Measurements from ENCODE around the gene TSEN2. TPM values are rescaled to one million over a fixed set of nuclear protein-coding genes. Genes with fewer than 3 reads are reported as not detected.

The TSEN2 gene
- total and polyA plus RNA-seq, 9 of the 15 experiments (the other 6 are each of a cell fraction or from before 2014, with no cell fraction given), result 38.5 to 76.3 (median 46.6) TPM

DNA sequence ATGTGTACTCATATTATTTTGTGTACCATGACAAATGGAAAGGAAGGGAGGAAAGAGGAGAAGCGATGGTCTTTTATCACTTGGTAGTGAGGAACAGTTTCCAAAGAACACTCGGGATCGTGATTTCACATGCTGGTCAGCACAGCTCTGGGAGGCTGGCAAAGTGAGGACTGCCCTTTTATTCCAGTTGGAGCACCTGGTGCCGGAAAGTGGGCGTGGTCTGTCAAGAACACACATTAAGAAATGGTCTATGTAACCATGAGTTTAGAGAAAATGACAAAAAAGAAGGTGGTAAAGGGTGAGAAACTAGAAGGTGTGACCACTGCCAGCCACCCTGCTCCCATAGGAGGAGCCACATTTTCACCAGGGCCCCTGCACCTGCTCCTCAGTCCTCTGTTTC lies 7.0 kb upstream of the TSEN2 start:
- Histone ChIP-seq H3K27me3 (ENCODE audit: control insufficient read depth in 2 of 2, insufficient read depth in 2 of 2, low read length in 2 of 2) (peaks cover 33 to 41% of the 10 kb centered on the region in 2 experiments), H3K9me1 (ENCODE audit: control insufficient read depth, insufficient read depth, low read length) (no peaks in the 10 kb centered on the region), H3K9me3 (replicated peaks; ENCODE audit: control insufficient read depth, insufficient read depth, low read depth, low read length) (no peaks in the 10 kb centered on the region), H3K27ac (ENCODE audit: extremely low read depth, low read depth, low read length) (no peak overlapping the region), H3K9ac (ENCODE audit: insufficient read depth in 1 of 2, low read depth in 2 of 2, low read length in 2 of 2) (no peak overlapping the region), H4K20me1 (replicated peaks; ENCODE audit: control insufficient read depth, insufficient read depth, low read length) (no peaks in the 10 kb centered on the region), H3K4me1 (replicated peaks in 1 of 2; ENCODE audit: control insufficient read depth in 2 of 2, insufficient read depth in 2 of 2, low read length in 2 of 2) (peaks cover 0 to 3% of the 10 kb centered on the region in 2 experiments; a peak in 2 of 5 replicates), H3K36me3 (ENCODE audit: control insufficient read depth, insufficient read depth, low read length) (no peaks in the 10 kb centered on the region), H3K4me2 (ENCODE audit: insufficient read depth, low read length) (no peak overlapping the region), H3K4me3 (no peak overlapping the region), H3K79me2 (ENCODE audit: control insufficient read depth, insufficient read depth, low read length) (no peaks in the 10 kb centered on the region), H2AFZ (ENCODE audit: low read depth, low read length) (no peak overlapping the region)
- intact Hi-C loops (cut with micrococcal nuclease), result loop anchor here (5.0 kb wide), 1 partner anchor 290 kb away; no protein-coding TSS in a partner anchor
- in situ Hi-C loops (cut with MboI), result no loop called here
- DNase-seq (ENCODE audit: extremely low read depth in 1 of 4, low spot score in 3 of 4) (no peak), ATAC-seq (no peak), FAIRE-seq (no peak)
- ChIA-PET POLR2A (no interaction called here), CTCF (ENCODE audit: low intra/inter-chr PET ratio) (no interaction called here)
- WGBS (ENCODE audit: insufficient coverage, low coverage, missing lambda C conversion rate), result 7% methylated on average over 5 of the region's 5 CpGs
- no TSS peak for BruUV-seq (replicated peaks)
- TF ChIP-seq KLF13 (tag; IDR thresholded peaks at IDR 0.05; ENCODE audit: borderline replicate concordance, low read depth), result 0 out of 2 replicates have a peak, but pooled peaks have one; percentile 22
- no peak for TF ChIP-seq ARHGAP35 (IDR thresholded peaks at IDR 0.05; ENCODE audit: partially characterized antibody)

DNA sequence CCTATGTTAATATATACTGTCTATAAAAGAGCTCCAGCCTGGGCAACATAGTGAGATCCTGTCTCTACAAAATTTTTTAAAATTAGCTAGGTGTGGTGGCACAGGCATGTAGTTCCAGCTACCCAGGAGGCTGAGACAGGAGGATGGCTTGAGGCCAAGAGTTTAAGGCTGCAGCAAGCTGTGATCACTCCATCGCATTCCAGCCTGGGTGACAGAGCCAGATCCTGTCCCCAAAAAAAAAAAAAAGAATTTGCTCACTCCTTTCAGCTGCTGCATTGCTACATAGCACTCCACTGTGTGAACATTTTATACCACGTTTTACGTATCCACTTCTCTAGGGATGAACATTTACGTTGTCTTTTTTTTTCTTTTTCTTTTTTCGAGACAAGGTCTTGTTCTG lies 6.0 kb upstream of the TSEN2 start:
- no peaks in the 10 kb centered on the region for H3K79me2 ChIP-seq (ENCODE audit: control insufficient read depth, insufficient read depth, low read length)
- H3K9me1 ChIP-seq (ENCODE audit: control insufficient read depth, insufficient read depth, low read length), result no peaks in the 10 kb centered on the region
- no peaks in the 10 kb centered on the region for H4K20me1 ChIP-seq (replicated peaks; ENCODE audit: control insufficient read depth, insufficient read depth, low read length)
- H3K9me3 ChIP-seq (replicated peaks; ENCODE audit: control insufficient read depth, insufficient read depth, low read depth, low read length), result no peaks in the 10 kb centered on the region
- in situ Hi-C loops (cut with MboI), result no loop called here
- H3K27me3 ChIP-seq (ENCODE audit: control insufficient read depth in 2 of 2, insufficient read depth in 2 of 2, low read length in 2 of 2), result peaks cover 23 to 31% of the 10 kb centered on the region in 2 experiments
- H2AFZ ChIP-seq (ENCODE audit: low read depth, low read length), result no peak overlapping the region
- no peaks in the 10 kb centered on the region for H3K36me3 ChIP-seq (ENCODE audit: control insufficient read depth, insufficient read depth, low read length)
- ATAC-seq, result no peak
- no peak overlapping the region for H3K4me2 ChIP-seq (ENCODE audit: insufficient read depth, low read length)
- intact Hi-C loops (cut with micrococcal nuclease), result loop anchor here (5.0 kb wide), 1 partner anchor 291 kb away; no protein-coding TSS in a partner anchor
- TF ChIP-seq POLR2AphosphoS5 (IDR thresholded peaks at IDR 0.05; ENCODE audit: control insufficient read depth, insufficient read depth, low read depth, low read length) (no peak), ZNF121 (CRISPR knock-in tag; conservative IDR thresholded peaks at IDR 0.05) (peak; percentile 56), HIVEP1 (CRISPR knock-in tag; IDR thresholded peaks at IDR 0.05) (no peak), GABPB2 (CRISPR knock-in tag; conservative IDR thresholded peaks at IDR 0.05) (no peak), RBM25 (IDR thresholded peaks at IDR 0.05; ENCODE audit: low read depth, low read length, severe bottlenecking) (peak; percentile 20)
- TF ChIP-seq, protein P1, sequence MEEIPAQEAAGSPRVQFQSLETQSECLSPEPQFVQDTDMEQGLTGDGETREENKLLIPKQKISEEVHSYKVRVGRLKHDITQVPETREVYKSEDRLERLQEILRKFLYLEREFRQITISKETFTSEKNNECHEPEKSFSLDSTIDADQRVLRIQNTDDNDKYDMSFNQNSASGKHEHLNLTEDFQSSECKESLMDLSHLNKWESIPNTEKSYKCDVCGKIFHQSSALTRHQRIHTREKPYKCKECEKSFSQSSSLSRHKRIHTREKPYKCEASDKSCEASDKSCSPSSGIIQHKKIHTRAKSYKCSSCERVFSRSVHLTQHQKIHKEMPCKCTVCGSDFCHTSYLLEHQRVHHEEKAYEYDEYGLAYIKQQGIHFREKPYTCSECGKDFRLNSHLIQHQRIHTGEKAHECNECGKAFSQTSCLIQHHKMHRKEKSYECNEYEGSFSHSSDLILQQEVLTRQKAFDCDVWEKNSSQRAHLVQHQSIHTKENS (CRISPR knock-in tag; IDR thresholded peaks at IDR 0.05), result no peak
- no peak overlapping the region for H3K9ac ChIP-seq (ENCODE audit: insufficient read depth in 1 of 2, low read depth in 2 of 2, low read length in 2 of 2)
- 2% methylated on average over 5 of the region's 5 CpGs for WGBS (ENCODE audit: insufficient coverage, low coverage, missing lambda C conversion rate)
- no TSS peak for BruUV-seq (replicated peaks)
- H3K27ac ChIP-seq (ENCODE audit: extremely low read depth, low read depth, low read length), result no peak overlapping the region
- ChIA-PET POLR2A (interaction anchor here (0.6 kb wide), 1 partner anchor 1909 kb away, joined by 3 read pairs; no protein-coding TSS in a partner anchor), CTCF (ENCODE audit: low intra/inter-chr PET ratio) (interaction anchor here (0.6 kb wide), 2 partner anchors 186 to 1099 kb away, joined by 3 read pairs; no protein-coding TSS in a partner anchor)
- H3K4me3 ChIP-seq, result no peak overlapping the region
- DNase-seq (ENCODE audit: extremely low read depth in 1 of 4, low spot score in 3 of 4), result no peak
- no peak for FAIRE-seq
- H3K4me1 ChIP-seq (replicated peaks in 1 of 2; ENCODE audit: control insufficient read depth in 2 of 2, insufficient read depth in 2 of 2, low read length in 2 of 2), result peaks cover 7 to 10% of the 10 kb centered on the region in 2 experiments; a peak in 4 of 5 replicates

Data from K562 (cell line).